Stimulated activated CD4-positive, alpha-beta T cell treated with anti-CD3 and anti-CD28 coated beads, Interleukin-2, amount 100 ng/mL, for 4 hours (primary cell): ENCODE results near the gene TUBA8.
A peak's percentile ranks its signal among the peaks of the same experiment; 100 is the strongest.
"Not testable (repeated sequence)": the region's sequence is repeated elsewhere in the genome, so short reads cannot be mapped to it uniquely, and the experiment has no call there.

Experiments used
- DNase-seq: peaks from one replicate; pipeline ENCODE4 v3.0.0-alpha.2; 2020; ENCODE audit warnings: low read depth

The TUBA8 gene

GRCh38 chr22:18130699-18131429, 20.3 kb downstream of the TUBA8 start:
- no peak for DNase-seq

GRCh38 chr22:18133452-18133851, 22.8 kb downstream of the TUBA8 start:
- DNase-seq, result no peak

- no peak for DNase-seq
These were observed 26.1 kb downstream of the TUBA8 start for GRCh38 chr22:18136563-18137320.

GRCh38 chr22:18141004-18141403, 30.4 kb downstream of the TUBA8 start:
- not testable (repeated sequence) for DNase-seq

GRCh38 chr22:18144105-18144504, 33.5 kb downstream of the TUBA8 start:
- DNase-seq, result no peak

GRCh38 chr22:18145676-18146388, 35.2 kb downstream of the TUBA8 start:
- DNase-seq, result no peak

- DNase-seq, result no peak
These were observed 35.8 kb downstream of the TUBA8 start for GRCh38 chr22:18146389-18146753.

GRCh38 chr22:18147791-18148190, 37.2 kb downstream of the TUBA8 start:
- DNase-seq, result no peak

- no peak for DNase-seq
These were observed 37.8 kb downstream of the TUBA8 start for GRCh38 chr22:18148293-18148965.

GRCh38 chr22:18152519-18152918, 41.9 kb downstream of the TUBA8 start:
- peak; percentile 20 for DNase-seq

- no peak for DNase-seq
These were observed 44.3 kb downstream of the TUBA8 start for GRCh38 chr22:18154821-18155390.

- DNase-seq, result not testable (repeated sequence)
These were observed 44.9 kb downstream of the TUBA8 start for GRCh38 chr22:18155546-18155945.

GRCh38 chr22:18156878-18157713, 46.5 kb downstream of the TUBA8 start:
- no peak for DNase-seq

- DNase-seq, result no peak
These were observed 47.1 kb downstream of the TUBA8 start for GRCh38 chr22:18157714-18158028.

- DNase-seq, result not testable (repeated sequence)
These were observed 50.0 kb downstream of the TUBA8 start for GRCh38 chr22:18160641-18161040.

GRCh38 chr22:18163843-18164242, 53.2 kb downstream of the TUBA8 start:
- DNase-seq, result not testable (repeated sequence)

- not testable (repeated sequence) for DNase-seq
These were observed 54.0 kb downstream of the TUBA8 start for GRCh38 chr22:18164584-18164983.

GRCh38 chr22:18165356-18165755, 54.7 kb downstream of the TUBA8 start:
- not testable (repeated sequence) for DNase-seq

GRCh38 chr22:18170284-18170683, 59.7 kb downstream of the TUBA8 start:
- DNase-seq, result not testable (repeated sequence)

- DNase-seq, result not testable (repeated sequence)
These were observed 61.6 kb downstream of the TUBA8 start for GRCh38 chr22:18172203-18172602.

GRCh38 chr22:18172776-18173175, 62.2 kb downstream of the TUBA8 start:
- not testable (repeated sequence) for DNase-seq
